ENCODE data around the gene CFAP46.
"Not testable (repeated sequence)": the region's sequence is repeated elsewhere in the genome, so short reads cannot be mapped to it uniquely, and the experiment has no call there.

The CFAP46 gene

GRCh38 chr10:132938472-132939339, 3.7 kb downstream of the CFAP46 start:
- TF ChIP-seq, protein P1, sequence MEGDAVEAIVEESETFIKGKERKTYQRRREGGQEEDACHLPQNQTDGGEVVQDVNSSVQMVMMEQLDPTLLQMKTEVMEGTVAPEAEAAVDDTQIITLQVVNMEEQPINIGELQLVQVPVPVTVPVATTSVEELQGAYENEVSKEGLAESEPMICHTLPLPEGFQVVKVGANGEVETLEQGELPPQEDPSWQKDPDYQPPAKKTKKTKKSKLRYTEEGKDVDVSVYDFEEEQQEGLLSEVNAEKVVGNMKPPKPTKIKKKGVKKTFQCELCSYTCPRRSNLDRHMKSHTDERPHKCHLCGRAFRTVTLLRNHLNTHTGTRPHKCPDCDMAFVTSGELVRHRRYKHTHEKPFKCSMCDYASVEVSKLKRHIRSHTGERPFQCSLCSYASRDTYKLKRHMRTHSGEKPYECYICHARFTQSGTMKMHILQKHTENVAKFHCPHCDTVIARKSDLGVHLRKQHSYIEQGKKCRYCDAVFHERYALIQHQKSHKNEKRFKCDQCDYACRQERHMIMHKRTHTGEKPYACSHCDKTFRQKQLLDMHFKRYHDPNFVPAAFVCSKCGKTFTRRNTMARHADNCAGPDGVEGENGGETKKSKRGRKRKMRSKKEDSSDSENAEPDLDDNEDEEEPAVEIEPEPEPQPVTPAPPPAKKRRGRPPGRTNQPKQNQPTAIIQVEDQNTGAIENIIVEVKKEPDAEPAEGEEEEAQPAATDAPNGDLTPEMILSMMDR (IDR thresholded peaks at IDR 0.05; ENCODE audit: low read length, missing control alignments), result peak; percentile 37
- no peak overlapping the region for H3K4me3 ChIP-seq (replicated peaks; ENCODE audit: low read depth, low read length)
- no peak for DNase-seq (ENCODE audit: low read depth)

DNA sequence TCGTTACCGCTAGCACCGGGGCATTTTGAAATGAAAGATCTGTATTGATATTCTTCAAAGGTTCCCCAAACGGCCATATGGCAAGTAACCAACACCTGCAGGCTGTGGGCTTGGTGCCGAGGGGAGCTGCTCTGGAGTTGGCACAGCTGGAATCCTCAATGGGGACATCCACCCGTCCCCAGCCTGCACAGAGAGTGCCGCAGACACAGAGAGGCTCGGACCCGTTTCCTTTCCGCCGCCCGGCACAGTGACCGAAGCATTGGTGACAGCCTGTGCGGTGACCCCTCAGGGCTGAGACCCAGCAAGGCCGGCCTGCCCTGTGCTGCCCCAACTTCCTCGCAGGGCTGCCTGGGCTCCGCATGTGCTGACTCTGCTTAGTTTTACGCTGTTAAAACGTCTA, 4.5 kb downstream of the CFAP46 start:
- no peak overlapping the region for H3K4me3 ChIP-seq (replicated peaks; ENCODE audit: low read depth, low read length)
- TF ChIP-seq, protein P1 (IDR thresholded peaks at IDR 0.05; ENCODE audit: low read length, missing control alignments), result no peak
- DNase-seq (ENCODE audit: low read depth), result no peak

GRCh38 chr10:132934953-132935352, 7.4 kb downstream of the CFAP46 start:
- no peak for DNase-seq (ENCODE audit: low read depth)

DNA sequence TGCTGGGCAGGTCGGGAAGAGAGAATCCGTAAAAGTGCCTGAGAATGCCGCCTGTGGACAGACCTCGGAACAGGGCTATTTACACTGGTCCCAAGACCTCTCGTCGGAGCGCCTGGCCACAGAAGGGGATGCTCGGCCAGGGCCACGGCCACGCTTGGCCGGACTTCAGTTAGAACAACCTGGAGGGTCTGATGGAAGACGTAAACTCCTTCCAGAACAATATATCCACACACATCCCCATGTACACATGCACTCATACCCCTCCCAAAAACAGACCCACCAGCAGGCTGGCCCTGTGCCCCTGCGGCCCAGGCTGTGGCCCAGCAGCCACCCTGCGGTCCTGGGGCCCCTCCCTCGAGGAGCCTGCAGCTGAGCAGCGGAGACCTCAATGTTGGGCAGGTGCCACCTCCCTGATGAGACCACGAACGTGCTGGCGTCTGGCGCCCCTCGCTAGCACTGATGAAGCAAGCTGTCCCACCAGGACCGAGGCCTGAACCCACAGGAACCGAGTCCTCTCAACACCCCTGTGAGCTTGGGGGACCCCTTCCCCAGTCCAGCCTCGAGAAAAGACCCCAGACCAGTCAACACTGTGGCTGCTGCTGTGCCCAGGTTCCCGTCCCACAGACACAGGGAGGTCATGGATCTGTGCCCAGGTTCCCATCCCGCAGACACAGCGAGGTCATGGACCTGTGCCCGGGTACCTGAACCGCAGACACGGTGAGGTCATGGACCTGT, 8.9 kb downstream of the CFAP46 start:
- no peak overlapping the region for H3K4me3 ChIP-seq (replicated peaks; ENCODE audit: low read depth, low read length)
- DNase-seq (ENCODE audit: low read depth), result no peak
- TF ChIP-seq, protein P1 (IDR thresholded peaks at IDR 0.05; ENCODE audit: low read length, missing control alignments), result no peak

More at GRCh38 chr10:132934953-132935352, 7.4 kb downstream of the CFAP46 start:
- no peak overlapping the region for H3K4me3 ChIP-seq (replicated peaks; ENCODE audit: low read depth, low read length)
- TF ChIP-seq, protein P1 (IDR thresholded peaks at IDR 0.05; ENCODE audit: low read length, missing control alignments), result no peak

GRCh38 chr10:132932461-132933307, 9.7 kb downstream of the CFAP46 start:
- no peak for DNase-seq (ENCODE audit: low read depth)
- no peak overlapping the region for H3K4me3 ChIP-seq (replicated peaks; ENCODE audit: low read depth, low read length)
- TF ChIP-seq, protein P1 (IDR thresholded peaks at IDR 0.05; ENCODE audit: low read length, missing control alignments), result no peak

DNA sequence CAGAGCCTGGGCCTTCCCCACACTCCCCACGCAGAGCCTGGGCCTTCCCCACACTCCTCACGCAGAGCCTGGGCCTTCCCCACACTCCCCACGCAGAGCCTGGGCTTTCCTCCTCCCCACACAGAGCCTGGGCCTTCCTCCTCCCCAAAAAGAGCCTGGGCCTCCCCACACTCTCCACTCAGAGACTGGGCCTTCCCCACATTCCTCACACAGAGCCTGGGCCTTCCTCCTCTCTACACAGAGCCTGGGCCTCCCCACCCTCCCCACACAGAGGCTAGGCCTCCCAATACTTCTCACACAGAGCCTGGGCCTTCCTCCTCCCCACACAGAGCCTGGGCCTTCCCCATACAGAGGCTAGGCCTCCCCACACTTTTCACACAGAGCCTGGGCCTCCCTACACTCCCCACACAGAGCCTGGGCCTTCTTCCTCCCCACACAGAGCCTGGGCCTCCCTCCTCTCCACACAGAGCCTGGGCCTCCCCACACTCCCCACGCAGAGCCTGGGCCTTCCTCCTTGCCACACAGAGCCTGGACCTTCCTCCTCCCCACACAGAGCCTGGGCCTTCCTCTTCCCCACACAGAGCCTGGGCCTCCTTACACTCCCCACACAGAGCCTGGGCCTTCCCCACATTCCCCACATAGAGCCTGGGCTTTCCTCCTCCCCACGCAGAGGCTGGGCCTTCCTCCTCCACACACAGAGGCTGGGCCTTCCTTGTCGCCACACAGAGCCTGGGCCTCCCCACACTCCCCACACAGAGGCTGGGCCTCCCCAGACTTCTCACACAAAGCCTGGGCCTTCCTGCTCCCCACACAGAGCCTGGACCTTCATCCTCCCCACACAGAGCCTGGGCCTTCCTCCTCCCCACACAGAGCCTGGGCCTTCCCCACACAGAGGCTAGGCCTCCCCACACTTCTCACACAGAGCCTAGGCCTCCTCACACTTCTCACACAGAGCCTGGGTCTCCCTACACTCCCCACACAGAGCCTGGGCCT, 10.8 kb downstream of the CFAP46 start:
- peak; percentile 8 for DNase-seq (ENCODE audit: low read depth)
- not testable (repeated sequence) for H3K4me3 ChIP-seq (replicated peaks; ENCODE audit: low read depth, low read length)

GRCh38 chr10:132930701-132931100, 11.7 kb downstream of the CFAP46 start:
- DNase-seq (ENCODE audit: low read depth); H3K4me3 ChIP-seq (replicated peaks; ENCODE audit: low read depth, low read length): not testable (repeated sequence)

Measured in fibroblast of pulmonary artery (primary cell).